Bronchial epithelial cell (primary cell): ENCODE measurements around the gene KRTAP10-2. TPM values are rescaled to one million over a fixed set of nuclear protein-coding genes. Genes with fewer than 3 reads are reported as not detected.

Source experiments
- DNase-seq: peaks from one replicate; pipeline ENCODE4 v3.0.0-alpha.2; 2010; ENCODE audit warnings: low read depth
- FAIRE-seq: peaks from 2 replicates; lab custom pipeline; 2011; peaks lifted over from hg19 to GRCh38; lab: Jason Lieb, UNC
- H3K27me3 ChIP-seq: 2 replicates; pipeline ENCODE4 v1.5.1; 2011; ENCODE audit warnings: low read length; ENCODE audit not compliant: control insufficient read depth, insufficient read depth
- H3K36me3 ChIP-seq: 2 replicates; pipeline ENCODE4 v1.5.1; 2011; ENCODE audit warnings: low read length; ENCODE audit not compliant: control insufficient read depth, insufficient read depth
- H3K4me3 ChIP-seq: 2 replicates; pipeline ENCODE4 v1.5.1; 2011; ENCODE audit warnings: mild to moderate bottlenecking, low read depth, low read length, control low read depth
- total RNA-seq: library from RNA; depleted of rRNA; stranded (reverse); fragments of >200 nt; gene quantifications from 2 replicates; pipeline ENCODE4 v1.2.1, GENCODE V29; 2014
- TF ChIP-seq, protein P1 (sequence below): IDR thresholded peaks from 2 replicates; pipeline ENCODE4 v1.5.1; 2011; ENCODE audit warnings: mild to moderate bottlenecking, moderate library complexity, low read length, control low read depth, inconsistent platforms; ENCODE audit not compliant: insufficient read depth, severe bottlenecking

The KRTAP10-2 gene
- total RNA-seq, 1 donor from 2014 or later = not detected

- no peaks in the 10 kb centered on the region for H3K27me3 ChIP-seq
- no peak overlapping the region for H3K4me3 ChIP-seq
- DNase-seq = no peak
- TF ChIP-seq, protein P1, sequence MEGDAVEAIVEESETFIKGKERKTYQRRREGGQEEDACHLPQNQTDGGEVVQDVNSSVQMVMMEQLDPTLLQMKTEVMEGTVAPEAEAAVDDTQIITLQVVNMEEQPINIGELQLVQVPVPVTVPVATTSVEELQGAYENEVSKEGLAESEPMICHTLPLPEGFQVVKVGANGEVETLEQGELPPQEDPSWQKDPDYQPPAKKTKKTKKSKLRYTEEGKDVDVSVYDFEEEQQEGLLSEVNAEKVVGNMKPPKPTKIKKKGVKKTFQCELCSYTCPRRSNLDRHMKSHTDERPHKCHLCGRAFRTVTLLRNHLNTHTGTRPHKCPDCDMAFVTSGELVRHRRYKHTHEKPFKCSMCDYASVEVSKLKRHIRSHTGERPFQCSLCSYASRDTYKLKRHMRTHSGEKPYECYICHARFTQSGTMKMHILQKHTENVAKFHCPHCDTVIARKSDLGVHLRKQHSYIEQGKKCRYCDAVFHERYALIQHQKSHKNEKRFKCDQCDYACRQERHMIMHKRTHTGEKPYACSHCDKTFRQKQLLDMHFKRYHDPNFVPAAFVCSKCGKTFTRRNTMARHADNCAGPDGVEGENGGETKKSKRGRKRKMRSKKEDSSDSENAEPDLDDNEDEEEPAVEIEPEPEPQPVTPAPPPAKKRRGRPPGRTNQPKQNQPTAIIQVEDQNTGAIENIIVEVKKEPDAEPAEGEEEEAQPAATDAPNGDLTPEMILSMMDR = no peak
- no peak for FAIRE-seq
- H3K36me3 ChIP-seq = no peaks in the 10 kb centered on the region
Observed at GRCh38 chr21:44539046-44539445, 12.3 kb downstream of the KRTAP10-2 start.

GRCh38 chr21:44537930-44538911 is 13.1 kb downstream of the KRTAP10-2 start:
- no peaks in the 10 kb centered on the region for H3K27me3 ChIP-seq
- TF ChIP-seq, protein P1 = no peak
- no peak overlapping the region for H3K4me3 ChIP-seq
- DNase-seq (no peak), FAIRE-seq (no peak)
- no peaks in the 10 kb centered on the region for H3K36me3 ChIP-seq

DNA sequence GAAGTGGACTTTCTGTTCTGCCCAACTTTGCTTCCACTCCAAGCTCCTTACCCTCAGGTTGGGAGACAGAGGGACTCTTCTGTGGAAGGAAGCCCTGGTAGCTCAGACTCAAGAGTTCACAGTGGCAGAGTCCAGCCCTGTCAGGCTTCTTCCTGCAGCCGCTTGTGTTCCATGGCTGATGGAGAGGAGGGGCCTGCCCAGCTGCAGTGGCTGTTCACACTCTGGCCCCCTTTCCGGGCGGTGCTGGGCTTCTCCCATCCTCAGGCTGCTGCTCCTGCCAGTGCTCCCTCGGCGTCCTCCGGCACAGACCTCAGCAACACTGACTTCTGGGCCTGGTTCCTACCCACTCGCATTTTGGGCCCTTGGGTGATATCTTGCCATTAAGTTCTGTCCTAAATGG is 15.3 kb downstream of the KRTAP10-2 start:
- TF ChIP-seq, protein P1 = no peak
- Histone ChIP-seq H3K4me3 (no peak overlapping the region), H3K36me3 (no peaks in the 10 kb centered on the region), H3K27me3 (no peaks in the 10 kb centered on the region)
- DNase-seq = no peak
- no peak for FAIRE-seq

- TF ChIP-seq, protein P1 = no peak
- Histone ChIP-seq H3K36me3 (no peaks in the 10 kb centered on the region), H3K4me3 (no peak overlapping the region), H3K27me3 (no peaks in the 10 kb centered on the region)
- DNase-seq = no peak
- no peak for FAIRE-seq
Observed at GRCh38 chr21:44534688-44535087, 16.6 kb downstream of the KRTAP10-2 start.

DNA sequence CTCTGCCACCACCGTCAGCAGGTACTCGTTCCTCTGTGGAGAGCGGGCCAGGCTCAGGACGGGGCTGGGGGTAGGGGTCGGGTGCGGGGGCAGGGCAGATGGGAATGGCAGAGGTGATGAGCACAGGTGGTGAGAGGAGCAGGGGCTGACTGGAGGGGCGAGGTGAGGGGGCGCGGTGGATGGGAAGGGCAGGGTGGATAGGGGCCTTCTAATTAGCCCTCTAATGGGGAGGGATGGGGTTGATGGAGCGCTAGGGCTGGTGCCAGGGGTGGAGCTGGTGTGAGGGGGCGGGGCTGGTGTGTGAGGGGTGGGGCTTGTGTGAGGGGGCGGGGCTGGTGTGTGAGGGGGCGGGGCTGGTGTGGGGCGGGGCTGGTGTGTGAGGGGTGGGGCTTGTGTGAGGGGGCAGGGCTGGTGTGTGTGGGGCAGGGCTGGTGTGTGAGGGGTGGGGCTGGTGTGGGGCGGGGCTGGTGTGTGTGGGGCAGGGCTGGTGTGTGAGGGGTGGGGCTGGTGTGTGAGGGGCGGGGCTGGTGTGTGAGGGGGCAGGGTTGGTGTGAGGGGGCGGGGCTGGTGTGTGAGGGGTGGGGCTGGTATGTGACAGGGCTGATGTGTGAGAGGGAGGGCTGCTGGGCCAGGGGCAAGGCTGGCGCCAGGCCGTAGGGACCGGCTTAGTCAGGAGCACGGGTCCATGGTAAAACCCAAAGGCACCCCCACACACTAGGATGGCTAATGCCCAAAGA is 17.2 kb downstream of the KRTAP10-2 start:
- DNase-seq (no peak), FAIRE-seq (no peak)
- Histone ChIP-seq H3K4me3 (no peak overlapping the region), H3K27me3 (no peaks in the 10 kb centered on the region), H3K36me3 (no peaks in the 10 kb centered on the region)
- TF ChIP-seq, protein P1 = no peak
